HG02870 (cell line): Measurements from ENCODE around the gene SART1.
"Not testable (repeated sequence)": the region's sequence is repeated elsewhere in the genome, so short reads cannot be mapped to it uniquely, and the experiment has no call there.

Experiments used
- ATAC-seq: cut with Tn5 transposase; IDR thresholded peaks from one replicate; pipeline ENCODE4 v1.9.1; 2021; ENCODE audit warnings: mild to moderate bottlenecking, moderate library complexity; ENCODE audit not compliant: unreplicated experiment

SART1 gene

GRCh38 chr11:66014804-66015453 lies 53.4 kb downstream of the SART1 start:
- no peak for ATAC-seq

DNA sequence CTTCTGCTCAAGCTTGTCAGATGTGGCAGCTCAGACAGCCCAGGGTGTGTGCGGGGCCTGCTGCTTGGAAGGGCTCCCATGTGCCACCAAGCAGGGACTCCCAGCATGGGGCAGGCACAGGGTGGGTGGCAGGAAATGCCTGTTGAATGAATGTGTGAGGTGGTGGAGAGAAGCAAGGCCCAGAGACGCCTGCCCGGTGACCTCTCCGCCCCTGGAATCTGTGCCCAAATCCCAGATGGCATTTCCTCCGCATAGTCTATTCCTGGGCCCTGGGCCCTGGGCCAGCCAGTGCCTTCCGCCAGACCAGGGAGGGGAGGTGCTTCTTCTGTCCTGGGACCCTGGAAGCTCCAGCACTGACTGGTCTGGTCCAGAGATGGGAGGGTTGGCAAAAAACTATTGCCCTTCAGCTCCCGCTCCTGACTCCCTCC lies 53.9 kb downstream of the SART1 start:
- no peak for ATAC-seq

DNA sequence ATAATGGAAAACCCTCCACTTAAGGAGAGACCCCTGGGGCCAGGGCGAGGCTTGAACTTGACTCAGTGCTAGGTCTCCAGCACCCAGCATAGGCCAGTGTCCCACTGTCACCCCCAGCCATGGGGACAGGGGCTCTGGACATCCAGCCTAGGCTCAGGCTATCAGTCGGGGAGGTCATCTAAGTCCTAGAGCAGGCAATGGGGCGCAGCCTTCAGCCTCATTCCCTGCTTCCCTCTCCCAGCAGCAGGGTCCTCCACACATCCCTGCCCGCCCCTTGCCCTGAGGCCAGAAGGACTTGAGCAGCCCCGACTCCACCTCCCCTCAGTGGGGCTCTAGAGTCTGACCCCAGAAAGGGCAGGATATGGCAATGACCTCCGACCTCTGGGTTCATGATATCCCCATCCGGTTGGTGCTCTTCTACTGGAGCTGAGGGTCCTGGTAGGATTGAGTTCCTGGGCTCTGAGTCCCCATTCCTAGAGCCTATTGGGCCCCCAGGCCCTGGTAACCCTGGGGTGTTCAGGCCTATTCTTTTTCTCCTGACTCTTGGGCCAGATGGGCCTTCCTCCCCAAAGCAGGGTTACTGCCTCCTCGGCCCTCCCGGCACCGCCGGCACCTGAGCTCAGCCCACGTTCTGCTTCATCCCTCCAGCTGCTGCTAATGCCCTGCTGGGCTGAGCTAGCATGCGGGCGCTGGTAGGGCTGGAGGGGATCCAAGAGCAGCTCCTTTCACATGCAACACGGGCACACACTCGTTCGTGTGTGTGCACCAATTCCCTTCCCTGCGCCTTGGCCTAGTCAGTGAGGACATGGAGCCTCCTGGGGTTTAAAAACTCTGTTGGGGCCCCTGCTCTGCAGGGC lies 54.6 kb downstream of the SART1 start:
- ATAC-seq = no peak

DNA sequence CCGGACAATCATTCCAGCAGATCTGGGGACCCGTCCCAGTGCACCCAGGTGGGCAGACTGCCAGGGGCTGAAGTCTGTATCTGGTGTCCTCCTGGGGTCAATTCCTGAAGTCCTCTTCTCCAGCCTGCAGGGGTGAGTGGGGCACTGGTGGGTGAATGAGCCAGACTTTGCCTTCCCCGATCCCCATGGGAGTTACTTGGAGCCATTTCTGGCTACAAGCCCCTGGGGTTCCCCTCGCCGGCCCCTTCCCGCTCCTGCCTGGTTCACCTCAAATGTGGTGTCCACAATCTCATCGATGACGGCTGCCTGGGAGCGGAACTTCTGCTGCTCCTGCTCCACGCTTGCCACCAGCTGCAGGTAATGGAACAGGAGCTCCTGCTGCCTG lies 55.3 kb downstream of the SART1 start:
- no peak for ATAC-seq

- ATAC-seq = no peak
These were observed 55.8 kb downstream of the SART1 start for GRCh38 chr11:66017321-66017720.

- ATAC-seq = no peak
These were observed 58.7 kb downstream of the SART1 start for GRCh38 chr11:66020212-66020611.

- no peak for ATAC-seq
These were observed 59.3 kb downstream of the SART1 start for GRCh38 chr11:66020618-66021357.

GRCh38 chr11:66022401-66023185 lies 61.1 kb downstream of the SART1 start:
- no peak for ATAC-seq

DNA sequence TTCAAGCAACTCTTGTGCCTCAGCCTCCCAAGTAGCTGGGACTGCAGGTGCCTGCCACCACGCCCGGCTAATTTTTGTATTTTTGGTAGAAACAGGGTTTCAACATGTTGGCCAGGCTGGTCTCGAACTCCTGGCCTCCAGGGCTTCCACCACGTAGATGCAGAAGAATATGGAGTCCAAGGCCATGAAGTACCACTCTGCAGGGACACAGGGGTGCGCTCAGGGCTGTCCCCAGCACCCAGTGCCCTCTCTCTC lies 61.6 kb downstream of the SART1 start:
- not testable (repeated sequence) for ATAC-seq

DNA sequence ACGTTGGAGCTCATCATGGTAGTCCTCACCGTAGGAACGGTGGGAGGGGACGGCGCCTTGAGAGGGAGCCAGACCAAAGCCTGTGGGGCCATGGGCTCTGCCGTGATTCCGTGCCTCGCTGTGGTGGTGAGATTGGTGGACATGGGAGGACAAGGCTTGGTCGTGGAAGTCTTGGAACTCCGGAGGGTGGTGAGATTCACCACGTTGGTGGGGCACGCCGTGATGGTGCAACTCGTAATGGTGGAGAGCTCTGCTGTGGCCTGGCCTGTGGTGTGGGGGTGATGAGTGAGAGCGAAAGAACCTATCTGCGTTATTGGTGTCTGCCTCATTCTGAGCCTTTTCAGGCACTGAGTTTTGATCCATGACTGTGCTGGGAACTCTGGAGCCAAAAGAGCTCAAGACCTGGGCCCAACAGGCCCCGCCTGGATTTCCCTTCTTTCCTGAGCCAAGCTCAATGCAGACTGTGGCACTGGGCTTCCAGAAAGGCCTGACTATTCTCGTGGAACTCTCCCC lies 64.5 kb downstream of the SART1 start, which contains the start of gene CATSPER1:
TSS of gene CATSPER1 (minus strand) at position 463 of the 513 bp plus-strand sequence. CDS start at position 363, 100 bp downstream.
- no peak for ATAC-seq
